GF-D8 (cell line): ENCODE results near the gene SPARCL1.
"Not testable (repeated sequence)": the region's sequence is repeated elsewhere in the genome, so short reads cannot be mapped to it uniquely, and the experiment has no call there.

Experiments
- DNase-seq: peaks from one replicate; lab custom pipeline; 2025; lab: John Stamatoyannopoulos, UW

Gene SPARCL1

DNA sequence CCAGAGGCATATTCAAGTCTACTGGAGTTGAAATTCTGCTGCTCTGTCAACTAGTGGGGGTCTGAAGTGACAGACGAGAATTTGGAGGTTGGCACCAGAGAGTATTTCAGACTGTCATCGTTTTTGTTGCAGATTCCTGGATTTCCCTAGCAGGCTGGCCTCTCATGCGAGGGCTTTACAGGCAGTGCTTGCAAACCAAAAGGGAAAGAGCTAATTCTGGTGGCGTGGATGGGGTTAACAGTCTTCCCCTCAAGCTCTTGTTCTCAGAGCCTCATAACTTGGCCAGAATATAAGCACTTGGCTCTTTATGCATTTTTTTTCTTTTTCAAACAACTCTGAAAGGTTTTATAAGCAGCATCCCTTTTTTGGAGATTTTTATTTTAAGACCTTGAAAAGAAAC lies at the start of gene SPARCL1:
Gene SPARCL1, minus strand, starts transcription at position 190 of the 400 bp plus-strand sequence. CDS start 29,802 bp downstream, outside the sequence.
- no peak for DNase-seq

DNA sequence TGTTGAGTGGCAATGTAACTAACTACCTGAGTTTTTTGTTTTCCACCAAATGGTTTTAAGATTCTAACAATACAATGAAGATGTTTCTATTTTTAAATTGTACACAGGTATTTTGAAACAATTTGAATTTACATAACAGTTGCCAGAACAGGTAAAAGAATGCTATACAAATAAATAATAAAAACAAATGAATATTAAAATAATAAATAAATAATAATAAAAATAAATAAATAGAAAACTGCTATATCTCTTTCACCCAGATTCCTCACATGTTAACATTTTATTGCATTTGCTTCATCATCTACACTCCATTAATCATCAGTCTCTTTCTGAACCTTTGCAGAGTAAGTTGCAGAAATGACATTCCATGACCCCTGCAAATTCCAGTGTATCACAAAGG lies 46.8 kb upstream of the SPARCL1 start:
- DNase-seq, result no peak

DNA sequence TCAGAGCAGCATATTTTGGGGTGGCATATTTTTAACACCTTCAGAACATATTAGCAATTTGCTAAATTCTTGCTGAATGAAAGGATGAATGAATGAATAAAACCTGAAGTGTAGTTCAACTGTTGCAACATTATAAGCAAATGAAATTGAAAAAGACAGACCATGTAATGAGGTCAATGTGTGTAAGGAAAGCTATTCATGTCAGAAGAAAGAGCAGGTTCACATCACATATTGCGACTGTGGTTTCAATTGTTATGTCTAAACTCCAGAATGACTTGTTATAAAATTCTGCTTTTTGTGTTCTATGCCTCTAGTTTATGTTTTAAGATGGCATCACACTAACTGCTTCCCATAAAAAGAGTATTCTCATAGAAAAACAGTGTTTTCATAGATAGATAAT lies 46.2 kb upstream of the SPARCL1 start:
- no peak for DNase-seq

DNA sequence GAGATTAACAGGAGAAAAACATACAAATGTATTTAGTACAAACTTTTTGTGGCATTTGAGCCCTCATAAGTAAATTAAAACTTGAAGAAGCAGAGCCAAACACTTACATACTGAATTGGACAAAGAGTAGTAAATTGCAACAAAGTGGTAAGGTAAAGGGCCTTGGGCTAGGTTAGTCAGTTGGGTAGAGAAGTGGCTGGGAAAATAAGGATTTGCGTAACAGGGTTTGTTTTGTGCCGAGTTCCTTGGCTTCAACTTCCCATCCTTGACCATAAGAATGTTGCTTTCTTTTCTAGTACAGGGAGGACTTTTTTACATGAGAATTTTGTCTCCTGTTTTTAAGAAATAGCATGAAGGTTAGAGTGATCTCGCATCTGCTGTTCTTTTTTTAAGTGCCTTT lies 45.8 kb upstream of the SPARCL1 start:
- no peak for DNase-seq

GRCh38 chr4:87574376-87574775 lies 45.2 kb upstream of the SPARCL1 start:
- not testable (repeated sequence) for DNase-seq

DNA sequence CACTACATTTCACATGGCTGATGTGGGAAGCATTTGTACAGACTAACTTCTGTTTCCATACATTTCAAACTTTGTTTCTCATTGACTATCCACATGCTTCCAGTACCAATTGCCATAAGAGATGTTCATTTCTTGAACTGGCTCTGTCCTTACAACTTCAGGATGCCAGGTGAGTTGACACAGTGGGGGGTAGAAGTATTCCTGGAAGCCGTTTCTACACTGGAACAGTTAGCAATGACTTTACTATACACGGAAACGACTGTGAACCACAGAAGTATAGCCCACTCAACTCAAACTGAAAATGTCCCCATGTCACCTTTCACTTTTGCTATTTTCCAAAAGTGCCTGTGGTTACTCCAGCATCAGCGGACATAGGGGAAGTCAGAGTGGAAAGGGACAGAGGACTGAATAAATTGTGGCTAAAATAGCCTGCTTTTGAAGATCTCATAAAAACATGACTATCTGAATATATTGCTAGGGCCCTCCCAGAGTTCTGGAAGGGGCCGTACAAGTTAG lies 41.2 kb upstream of the SPARCL1 start:
- DNase-seq, result no peak

GRCh38 chr4:87567191-87567590 lies 38.0 kb upstream of the SPARCL1 start:
- DNase-seq, result no peak

- no peak for DNase-seq
Measured at GRCh38 chr4:87566276-87566675, 37.1 kb upstream of the SPARCL1 start.

DNA sequence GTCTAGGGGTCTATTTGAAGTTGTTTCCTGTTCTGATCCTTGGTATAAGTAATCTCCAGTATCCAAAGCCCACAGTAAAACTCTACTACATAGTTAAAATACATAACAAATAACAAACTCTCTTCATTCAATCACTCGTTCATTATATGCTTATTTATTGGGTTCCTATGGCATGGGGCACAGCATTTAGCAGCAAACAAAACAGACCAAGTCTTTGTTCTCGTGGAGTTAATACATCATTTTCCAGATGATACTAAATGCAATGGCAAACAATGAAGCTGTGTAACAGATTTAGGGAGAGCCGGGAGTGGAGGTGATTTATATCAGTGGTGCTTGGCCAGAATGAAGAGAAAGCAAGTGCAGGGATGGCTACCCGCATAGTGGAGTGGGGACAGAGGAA lies 36.6 kb upstream of the SPARCL1 start:
- DNase-seq, result no peak

DNA sequence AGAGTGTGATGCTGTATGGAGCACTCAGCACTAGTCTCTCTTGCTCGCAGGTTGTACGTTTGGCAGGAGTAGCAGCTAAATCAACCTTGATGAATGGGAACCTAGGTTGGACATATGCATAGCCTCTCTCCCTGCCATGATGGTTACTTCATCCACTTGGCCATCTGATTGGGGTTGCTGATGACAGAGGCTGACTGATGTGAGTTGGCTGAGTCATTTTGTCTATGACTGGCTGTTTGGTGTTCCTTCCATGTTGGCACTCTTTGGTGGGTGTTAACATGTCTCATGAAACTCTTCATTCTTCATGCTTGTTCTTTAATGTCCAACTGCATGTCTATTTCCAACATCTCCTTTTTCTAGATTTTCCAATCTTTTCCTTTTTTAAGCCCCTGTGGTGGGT lies 31.6 kb upstream of the SPARCL1 start:
- no peak for DNase-seq

DNA sequence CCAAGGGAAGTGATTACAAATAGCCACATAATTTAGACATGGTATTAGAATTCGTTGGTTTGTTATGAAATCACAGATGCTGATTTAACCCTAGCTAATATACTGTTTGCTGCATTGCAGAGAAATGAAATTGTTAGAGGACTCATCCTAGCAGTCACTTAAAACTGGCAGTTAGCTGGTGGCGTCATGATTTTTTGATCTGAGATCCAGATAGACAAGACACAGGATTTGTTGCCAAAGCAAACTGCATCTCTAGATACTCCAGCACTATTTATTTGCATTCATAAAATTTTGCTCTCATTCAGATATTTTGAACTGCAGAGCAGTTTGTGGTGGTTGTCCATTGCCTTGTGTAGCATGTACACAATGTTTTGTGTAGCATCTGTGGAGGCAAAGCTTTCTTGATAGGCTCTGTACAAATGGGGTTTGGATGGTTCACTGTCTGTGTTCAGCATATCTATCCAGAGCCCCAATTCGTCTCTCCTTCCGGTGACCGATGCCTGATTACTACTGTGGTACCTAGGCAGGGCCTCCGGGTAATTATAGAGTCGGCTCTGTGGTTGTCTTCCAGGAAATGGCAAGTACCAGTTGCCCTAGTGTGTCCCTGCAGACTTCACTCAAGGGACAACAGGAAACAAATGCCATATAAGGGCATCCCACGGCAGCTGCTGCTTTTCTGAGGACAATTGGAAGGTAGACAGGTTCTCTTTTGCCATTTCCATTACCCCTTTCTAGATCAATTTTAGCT lies 30.1 kb upstream of the SPARCL1 start:
- DNase-seq, result no peak

DNA sequence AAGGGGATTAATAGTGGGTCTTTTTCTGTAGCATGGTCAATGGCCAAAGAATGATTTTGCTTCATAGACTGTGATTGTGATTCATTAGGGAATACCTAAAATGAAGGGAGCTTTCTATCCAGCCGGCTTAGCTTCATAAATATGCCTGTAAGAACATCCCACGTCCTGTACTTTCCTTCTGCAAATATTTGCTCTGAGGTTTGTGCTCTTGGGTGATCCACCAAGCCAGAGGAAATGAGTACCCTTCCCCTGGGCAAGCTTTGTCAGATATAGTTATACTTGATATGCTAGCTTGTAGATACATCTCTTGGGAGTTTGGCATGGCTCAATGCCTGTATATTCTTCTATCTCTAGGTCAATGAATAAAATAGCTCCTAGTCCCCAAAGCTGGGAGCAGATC lies 28.2 kb upstream of the SPARCL1 start:
- no peak for DNase-seq

DNA sequence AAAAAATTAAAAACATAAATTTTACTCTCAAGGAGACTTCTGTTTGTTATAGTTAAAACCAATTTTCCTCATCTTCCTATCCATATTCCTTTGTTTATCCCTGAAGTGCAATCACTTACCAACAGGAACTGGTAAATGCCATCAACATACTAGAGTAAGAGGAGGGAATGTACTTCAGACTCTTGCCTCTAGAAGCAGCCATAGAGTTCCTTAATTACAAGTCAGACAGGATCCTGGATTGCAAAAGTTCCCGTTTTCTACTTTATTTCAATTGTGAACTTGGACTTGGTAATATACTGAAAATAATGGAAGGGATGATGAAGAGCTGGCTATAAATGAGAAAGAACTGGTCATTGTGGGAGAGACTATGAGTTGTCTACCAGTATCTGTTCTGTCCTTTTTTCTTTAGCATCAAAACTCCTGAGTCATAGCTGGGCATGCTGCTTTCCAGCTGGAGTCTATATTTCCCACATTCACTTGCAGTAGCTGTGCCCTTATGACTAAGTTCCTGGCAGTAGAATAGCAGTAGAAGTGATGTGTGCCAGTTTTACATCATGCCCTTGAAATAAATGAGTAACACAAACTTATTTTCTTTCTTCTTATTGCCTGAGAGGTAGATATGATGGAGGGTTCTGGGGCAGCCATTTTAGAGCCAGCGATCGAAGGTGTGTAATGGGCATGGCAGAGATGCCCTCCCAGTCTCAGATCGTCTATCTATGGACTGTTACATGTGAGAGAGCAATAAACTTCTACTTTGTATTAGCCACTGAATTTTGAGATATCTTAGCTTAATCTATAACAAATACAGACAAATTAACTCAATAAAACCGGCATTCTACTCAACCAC lies 26.8 kb upstream of the SPARCL1 start:
- no peak for DNase-seq

DNA sequence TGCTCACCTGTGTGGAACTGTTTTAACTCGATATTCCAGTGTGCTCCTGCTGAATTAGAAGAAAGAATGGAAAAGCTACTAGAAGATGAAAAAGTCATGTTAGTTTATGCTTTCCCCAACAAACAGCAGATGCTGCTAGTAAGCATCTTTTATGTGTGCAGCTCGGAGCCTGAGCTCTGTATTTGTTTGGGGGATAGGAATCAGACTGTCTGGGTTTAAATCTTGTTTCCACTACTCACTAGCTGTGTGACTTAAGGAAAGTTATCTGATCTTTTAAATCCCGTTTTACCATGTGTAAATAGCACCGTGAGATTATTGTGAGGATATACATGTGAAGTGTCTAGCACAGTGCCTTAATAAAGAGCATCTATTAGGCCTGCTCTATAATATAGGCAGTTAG lies 24.0 kb upstream of the SPARCL1 start:
- no peak for DNase-seq

DNA sequence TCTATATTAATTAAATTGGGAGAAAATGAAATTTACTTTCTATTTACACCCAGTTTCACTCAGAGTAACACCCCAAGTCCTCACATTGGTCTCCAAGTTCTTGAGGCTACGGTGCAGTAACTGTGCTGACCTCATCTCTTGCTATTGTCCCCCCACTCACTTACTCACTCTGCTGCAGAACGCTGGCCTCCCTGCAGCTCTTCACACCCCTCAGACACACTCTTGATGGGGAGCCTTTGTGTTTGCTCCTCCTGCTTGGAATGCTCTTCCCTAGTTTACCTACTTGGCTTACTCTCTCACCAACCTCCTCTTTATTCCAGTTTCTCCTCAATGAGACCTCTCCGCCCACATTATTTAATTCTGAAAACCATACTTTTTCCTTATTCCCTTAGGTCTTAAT lies 22.2 kb upstream of the SPARCL1 start:
- no peak for DNase-seq

DNA sequence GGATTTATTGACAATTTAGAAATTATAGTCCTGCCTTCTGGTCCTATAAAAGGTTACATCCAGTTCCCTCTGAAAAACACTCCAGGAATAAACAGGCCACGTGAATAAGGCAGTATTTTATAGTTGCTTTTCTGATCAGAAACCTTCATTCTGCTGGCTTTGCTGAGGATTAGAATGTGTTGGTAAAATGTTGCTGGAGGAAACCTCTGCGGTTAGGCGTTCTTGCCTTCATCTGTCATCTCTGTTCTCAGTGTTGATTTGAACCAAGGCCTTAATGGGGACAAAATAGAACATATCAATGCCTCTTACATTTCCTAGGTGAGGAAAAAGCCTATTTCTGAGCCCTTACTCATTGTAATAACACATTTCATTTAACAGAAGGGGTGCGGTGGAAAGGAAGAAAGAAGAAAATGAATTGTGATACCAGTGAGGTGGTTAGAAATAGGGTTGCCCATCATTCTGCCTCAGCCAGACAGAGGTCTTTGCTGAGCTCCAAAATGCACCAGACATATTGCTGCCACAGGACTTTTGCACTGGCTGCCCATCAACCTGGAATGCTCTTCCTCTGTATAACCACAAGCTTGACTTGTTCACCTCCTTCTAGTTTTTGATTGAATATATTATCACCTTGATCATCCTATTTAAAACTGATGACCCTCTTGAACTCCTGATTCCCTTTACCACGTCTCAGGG lies 18.0 kb upstream of the SPARCL1 start:
- DNase-seq, result no peak

GRCh38 chr4:87545052-87545451 lies 15.9 kb upstream of the SPARCL1 start:
- DNase-seq, result no peak

- DNase-seq, result no peak
Measured at GRCh38 chr4:87543835-87544461, 14.8 kb upstream of the SPARCL1 start.

DNA sequence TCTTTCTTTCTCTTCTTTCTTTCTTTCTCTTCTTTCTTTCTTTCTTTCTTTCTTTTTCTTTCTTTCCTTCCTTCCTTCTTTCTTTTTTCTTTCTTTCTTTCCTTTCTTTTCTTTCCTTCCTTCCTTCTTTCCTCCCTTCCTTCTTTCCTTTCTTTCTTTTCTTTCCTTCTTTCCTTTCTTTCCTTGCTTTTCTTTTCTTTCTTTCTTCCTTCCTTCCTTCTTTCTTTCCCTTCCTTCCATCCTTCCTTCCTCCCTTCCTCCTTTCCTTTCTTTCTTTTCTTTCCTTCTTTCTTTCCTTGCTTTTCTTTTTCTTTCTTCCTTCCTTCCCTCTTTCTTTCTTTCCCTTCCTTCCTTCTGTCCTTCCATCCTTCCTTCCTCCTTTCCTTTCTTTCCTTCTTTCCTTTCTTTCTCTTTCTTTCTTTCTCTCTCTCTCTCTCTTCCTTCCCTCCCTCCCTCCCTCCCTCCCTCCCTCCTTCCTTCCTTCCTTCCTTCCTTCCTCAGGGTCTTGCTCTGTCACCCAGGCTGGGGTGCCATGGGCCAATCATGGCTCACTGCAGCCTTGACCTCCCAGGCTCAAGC lies 13.6 kb upstream of the SPARCL1 start:
- no peak for DNase-seq

DNA sequence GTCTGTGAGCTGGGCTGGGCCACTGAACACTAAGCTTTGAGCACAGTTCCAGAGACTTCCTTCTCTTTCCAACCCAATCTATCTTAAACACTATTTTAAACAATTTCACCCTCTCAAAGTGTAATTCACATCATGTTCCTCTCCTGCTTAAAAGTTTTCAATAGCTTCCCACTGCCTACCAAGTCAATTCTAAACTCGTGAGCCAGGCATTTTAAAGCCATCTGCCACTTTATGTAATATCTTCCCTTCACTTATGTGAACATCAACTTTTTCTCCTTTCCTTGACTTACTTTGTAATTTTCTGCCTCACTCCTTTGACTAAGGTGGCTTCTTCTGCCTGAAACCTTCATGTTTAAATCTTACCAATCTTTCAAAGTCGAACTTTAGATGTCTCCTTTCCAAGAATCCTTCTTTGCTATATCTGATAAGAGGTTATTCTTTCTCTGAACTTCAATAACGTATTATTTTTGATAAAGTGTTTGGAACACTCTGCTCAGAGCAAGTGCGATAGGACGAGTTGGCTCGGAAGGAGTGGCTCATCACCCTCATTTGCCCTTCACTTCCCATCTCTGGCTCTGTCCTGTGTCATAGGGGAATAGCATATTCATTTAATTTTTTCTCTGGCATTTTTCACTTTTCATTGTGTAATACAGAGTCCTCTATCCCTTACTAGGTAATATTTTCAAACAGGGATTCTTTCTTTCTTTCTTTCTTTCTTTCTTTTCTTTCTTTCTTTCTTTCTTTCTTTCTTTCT lies 13.0 kb upstream of the SPARCL1 start:
- DNase-seq, result no peak

- no peak for DNase-seq
Measured at GRCh38 chr4:87541521-87541920, 12.3 kb upstream of the SPARCL1 start.
